ENCODE measurements around the gene HYPK. TPM values are rescaled to one million over a fixed set of nuclear protein-coding genes. Genes with fewer than 3 reads are reported as not detected.
"Not testable (repeated sequence)": the region's sequence is repeated elsewhere in the genome, so short reads cannot be mapped to it uniquely, and the experiment has no call there.

The HYPK gene
- total and polyA plus RNA-seq, 2 experiments from 2014 or later, result 8.2 to 19.9 TPM

GRCh38 chr15:43808435-43808950, 8.1 kb downstream of the HYPK start:
- no peaks in the 10 kb centered on the region for H3K4me1 ChIP-seq (ENCODE audit: insufficient read depth)
- H3K27me3 ChIP-seq (replicated peaks; ENCODE audit: insufficient read depth), result no peaks in the 10 kb centered on the region
- peaks cover 71% of the 10 kb centered on the region for H3K36me3 ChIP-seq (ENCODE audit: low read depth)
- no peak overlapping the region for H3K4me2 ChIP-seq (ENCODE audit: unreplicated experiment)
- no peaks in the 10 kb centered on the region for H4K20me1 ChIP-seq (ENCODE audit: insufficient read depth)
- no peaks in the 10 kb centered on the region for H3K9me2 ChIP-seq (ENCODE audit: insufficient read depth)
- H3K79me2 ChIP-seq (ENCODE audit: insufficient read depth), result 0 out of 2 replicates have a peak, but pooled peaks cover under 1% of the 10 kb centered on the region
- no peak overlapping the region for H3K9ac ChIP-seq
- no peak overlapping the region for H2AFZ ChIP-seq
- WGBS, 2 experiments (ENCODE audit: low coverage in 1 of 2, low lambda C conversion rate in 2 of 2, missing lambda C conversion rate in 2 of 2), result 97 to 98% methylated on average over 5 of the region's 5 CpGs
- DNase-seq, result no peak
- H3K27ac ChIP-seq, result no peak overlapping the region
- TF ChIP-seq EZH2 (IDR thresholded peaks at IDR 0.05; ENCODE audit: insufficient read depth, poor library complexity, severe bottlenecking) (no peak), EZH2phosphoT487 (IDR thresholded peaks at IDR 0.05; ENCODE audit: insufficient read depth, low read depth) (no peak)
- peaks cover 34% of the 10 kb centered on the region for H3F3A ChIP-seq (ENCODE audit: insufficient read depth)
- in situ Hi-C loops (cut with MboI), result no loop called here
- H3K9me3 ChIP-seq (ENCODE audit: low read depth), result no peaks in the 10 kb centered on the region
- no peak overlapping the region for H3K4me3 ChIP-seq

- H2AFZ ChIP-seq, result no peak overlapping the region
- peaks cover 76% of the 10 kb centered on the region for H3K36me3 ChIP-seq (ENCODE audit: low read depth)
- H3K79me2 ChIP-seq (ENCODE audit: insufficient read depth), result no peaks in the 10 kb centered on the region
- in situ Hi-C loops (cut with MboI), result no loop called here
- no peak overlapping the region for H3K4me3 ChIP-seq
- no peak for DNase-seq
- no peaks in the 10 kb centered on the region for H3K4me1 ChIP-seq (ENCODE audit: insufficient read depth)
- peaks cover 30% of the 10 kb centered on the region for H3F3A ChIP-seq (ENCODE audit: insufficient read depth)
- 87 to 94% methylated on average over 6 of the region's 6 CpGs for WGBS, 2 experiments (ENCODE audit: low coverage in 1 of 2, low lambda C conversion rate in 2 of 2, missing lambda C conversion rate in 2 of 2)
- no peaks in the 10 kb centered on the region for H3K27me3 ChIP-seq (replicated peaks; ENCODE audit: insufficient read depth)
- H3K4me2 ChIP-seq (ENCODE audit: unreplicated experiment), result no peak overlapping the region
- no peak for TF ChIP-seq EZH2 (IDR thresholded peaks at IDR 0.05; ENCODE audit: insufficient read depth, poor library complexity, severe bottlenecking)
- no peak for TF ChIP-seq EZH2phosphoT487 (IDR thresholded peaks at IDR 0.05; ENCODE audit: insufficient read depth, low read depth)
- H3K9me2 ChIP-seq (ENCODE audit: insufficient read depth), result no peaks in the 10 kb centered on the region
- no peaks in the 10 kb centered on the region for H4K20me1 ChIP-seq (ENCODE audit: insufficient read depth)
- no peak overlapping the region for H3K27ac ChIP-seq
- no peak overlapping the region for H3K9ac ChIP-seq
- H3K9me3 ChIP-seq (ENCODE audit: low read depth), result no peaks in the 10 kb centered on the region
Observed at GRCh38 chr15:43808960-43809678, 8.7 kb downstream of the HYPK start.

- H3K9me2 ChIP-seq (ENCODE audit: insufficient read depth); H2AFZ ChIP-seq; H3K9ac ChIP-seq; H4K20me1 ChIP-seq (ENCODE audit: insufficient read depth); H3K4me1 ChIP-seq (ENCODE audit: insufficient read depth); H3K4me2 ChIP-seq (ENCODE audit: unreplicated experiment); H3K27me3 ChIP-seq (replicated peaks; ENCODE audit: insufficient read depth); H3F3A ChIP-seq (ENCODE audit: insufficient read depth); DNase-seq; H3K9me3 ChIP-seq (ENCODE audit: low read depth); H3K4me3 ChIP-seq; in situ Hi-C loops (cut with MboI): not testable (repeated sequence)
- 92% methylated on average over 5 of the region's 5 CpGs for WGBS, 2 experiments (ENCODE audit: low coverage in 1 of 2, low lambda C conversion rate in 2 of 2, missing lambda C conversion rate in 2 of 2)
- Histone ChIP-seq H3K27ac (0 out of 2 replicates have a peak overlapping the region, but pooled peaks have one; percentile 2), H3K36me3 (ENCODE audit: low read depth) (peaks cover 45% of the 10 kb centered on the region), H3K79me2 (ENCODE audit: insufficient read depth) (peaks cover 39% of the 10 kb centered on the region)
Observed at GRCh38 chr15:43815064-43815463, 14.7 kb downstream of the HYPK start.

- TF ChIP-seq EZH2phosphoT487 (IDR thresholded peaks at IDR 0.05; ENCODE audit: insufficient read depth, low read depth) (no peak), EZH2 (IDR thresholded peaks at IDR 0.05; ENCODE audit: insufficient read depth, poor library complexity, severe bottlenecking) (no peak)
- Histone ChIP-seq H3F3A (ENCODE audit: insufficient read depth) (no peaks in the 10 kb centered on the region), H3K9me3 (ENCODE audit: low read depth) (no peaks in the 10 kb centered on the region), H3K27me3 (replicated peaks; ENCODE audit: insufficient read depth) (no peaks in the 10 kb centered on the region), H3K9me2 (ENCODE audit: insufficient read depth) (no peaks in the 10 kb centered on the region), H3K79me2 (ENCODE audit: insufficient read depth) (peaks cover 87% of the 10 kb centered on the region), H3K36me3 (ENCODE audit: low read depth) (no peaks in the 10 kb centered on the region), H2AFZ (no peak overlapping the region), H3K4me1 (ENCODE audit: insufficient read depth) (peaks cover 15% of the 10 kb centered on the region; the same call in 1 of the 2 replicates), H4K20me1 (ENCODE audit: insufficient read depth) (no peaks in the 10 kb centered on the region), H3K9ac (no peak overlapping the region), H3K27ac (no peak overlapping the region), H3K4me2 (ENCODE audit: unreplicated experiment) (peak overlapping the region; percentile 18), H3K4me3 (no peak overlapping the region)
- 93 to 95% methylated on average over 3 of the region's 3 CpGs for WGBS, 2 experiments (ENCODE audit: low coverage in 1 of 2, low lambda C conversion rate in 2 of 2, missing lambda C conversion rate in 2 of 2)
- in situ Hi-C loops (cut with MboI), result no loop called here
- DNase-seq, result no peak
Observed at GRCh38 chr15:43821505-43821904, 21.1 kb downstream of the HYPK start.

Measured in GM23248 (cell line).